HG02763 (cell line): ENCODE data around the gene KLHL18.
"Not testable (repeated sequence)": the region's sequence is repeated elsewhere in the genome, so short reads cannot be mapped to it uniquely, and the experiment has no call there.

Source experiments
- ATAC-seq: cut with Tn5 transposase; IDR thresholded peaks from one replicate; pipeline ENCODE4 v1.9.1; 2021; ENCODE audit warnings: mild to moderate bottlenecking, moderate library complexity; ENCODE audit not compliant: unreplicated experiment

The KLHL18 gene

DNA sequence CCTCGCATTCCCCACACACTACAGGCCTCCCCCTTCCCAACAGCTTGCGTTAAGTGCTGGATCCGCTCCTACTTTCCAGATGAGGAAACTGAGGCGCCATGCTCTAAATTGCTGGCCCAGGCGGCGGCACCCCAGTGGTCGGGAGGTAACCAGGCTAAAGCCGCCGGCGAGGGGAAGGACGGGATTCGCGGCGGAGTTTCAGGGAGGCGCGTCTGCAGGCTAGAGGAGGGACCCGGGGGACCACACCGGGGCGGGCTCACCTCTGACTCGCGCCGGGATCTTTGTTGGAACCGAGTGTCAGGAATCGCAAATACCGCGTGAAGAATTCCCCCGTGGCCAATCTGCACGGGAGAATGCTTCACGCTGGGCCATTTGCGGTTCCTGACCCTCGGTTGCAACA is 73.5 kb downstream of the KLHL18 start:
- ATAC-seq = no peak

DNA sequence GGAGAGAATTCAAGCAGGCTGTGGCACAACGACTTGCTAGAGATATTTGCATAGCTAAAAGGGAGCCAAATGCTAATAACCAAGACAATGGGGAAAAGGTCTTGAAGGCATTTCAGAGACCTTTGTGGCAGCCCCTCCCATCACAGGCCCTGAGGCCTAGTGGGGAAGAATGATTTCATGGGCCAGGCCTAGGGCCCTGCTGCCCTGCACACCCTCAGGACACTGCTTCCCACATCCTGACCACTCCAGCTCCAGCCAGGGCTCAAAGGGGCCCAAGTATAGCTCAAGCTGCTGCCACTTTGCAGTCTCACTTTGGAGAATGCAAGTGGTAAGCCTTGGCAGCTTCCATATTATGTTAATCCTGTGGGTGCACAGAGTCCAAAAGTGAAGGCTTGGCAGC is 76.6 kb downstream of the KLHL18 start:
- ATAC-seq = no peak

DNA sequence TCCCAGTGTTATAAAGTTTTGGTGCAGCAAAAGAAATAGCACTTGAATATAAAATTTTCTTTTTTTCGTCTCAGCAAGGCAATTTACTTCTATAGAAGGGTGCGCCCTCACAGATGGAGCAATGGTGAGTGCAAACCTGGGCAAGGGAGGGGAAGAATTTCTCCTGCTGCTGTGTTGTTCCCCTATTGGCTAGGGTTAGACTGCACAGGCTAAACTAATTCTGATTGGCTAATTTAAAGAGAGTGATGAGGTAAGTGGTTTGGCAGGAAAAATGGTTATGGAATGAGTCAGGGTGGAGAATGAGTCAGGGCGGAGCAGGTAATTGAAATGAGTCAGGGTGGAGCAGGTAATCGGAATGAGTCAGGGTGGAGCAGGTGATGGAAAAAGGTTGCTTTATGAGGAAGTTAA is 77.4 kb downstream of the KLHL18 start:
- not testable (repeated sequence) for ATAC-seq

DNA sequence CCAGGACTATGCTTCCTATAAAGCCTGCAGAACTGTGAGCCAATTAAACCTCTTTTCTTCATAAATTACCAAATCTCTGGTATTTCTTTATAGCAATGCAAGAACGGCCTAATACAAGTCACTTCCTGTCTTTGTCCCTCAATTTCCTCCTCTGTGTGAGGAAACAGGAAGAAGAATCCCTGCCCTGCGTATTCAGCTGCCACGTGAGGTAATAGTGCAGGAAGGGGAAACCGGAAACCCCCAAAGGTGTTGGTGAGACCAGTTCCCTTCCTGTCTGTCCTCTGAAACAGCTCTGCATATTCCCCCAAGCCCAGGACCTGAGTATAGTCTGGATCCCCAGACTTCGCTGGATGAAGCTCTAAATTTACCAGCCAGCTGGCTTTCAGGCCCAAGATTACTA is 80.0 kb downstream of the KLHL18 start:
- no peak for ATAC-seq

DNA sequence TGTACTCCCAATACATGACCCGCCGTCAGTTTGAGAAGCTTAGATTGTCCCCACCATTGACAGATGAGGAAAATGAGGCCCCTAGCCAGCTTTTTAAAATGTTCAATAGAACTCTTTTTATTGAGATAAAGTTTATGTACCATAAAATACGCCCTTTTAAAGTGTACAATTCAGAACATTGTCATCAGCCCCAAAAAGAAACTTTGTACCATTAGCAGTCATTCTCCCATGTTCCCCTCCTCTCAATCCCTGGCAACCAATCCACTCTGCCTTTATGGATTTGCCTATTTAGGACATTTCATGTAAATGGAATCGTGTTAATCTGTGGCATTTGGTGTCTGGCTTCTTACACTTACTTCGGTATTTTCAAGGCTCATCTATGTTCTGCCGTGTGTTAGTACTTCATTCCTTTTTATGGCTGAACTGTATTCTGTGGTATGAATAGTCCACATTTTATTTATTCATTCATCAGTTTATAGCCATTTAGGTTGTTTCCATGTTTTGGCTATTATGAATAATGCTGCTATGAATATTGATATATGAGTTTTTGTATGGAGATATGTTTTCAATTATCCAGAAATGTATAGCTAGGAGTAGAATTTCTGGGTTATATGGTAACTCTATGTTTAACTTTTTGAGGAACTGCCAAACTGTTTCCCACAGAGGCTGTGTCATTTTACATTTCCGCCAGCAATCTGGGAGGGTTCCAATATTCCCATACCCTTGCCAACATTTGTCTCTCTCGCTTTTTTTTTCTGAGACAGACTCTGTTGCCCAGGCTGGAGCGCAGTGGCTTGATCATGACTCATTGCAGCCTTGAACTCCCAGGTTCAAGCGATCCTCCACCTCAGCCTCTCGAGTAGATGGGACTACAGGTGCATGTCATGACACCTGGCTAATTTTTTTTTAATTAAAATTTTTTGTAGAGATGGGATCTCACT is 82.7 kb downstream of the KLHL18 start:
- no peak for ATAC-seq

DNA sequence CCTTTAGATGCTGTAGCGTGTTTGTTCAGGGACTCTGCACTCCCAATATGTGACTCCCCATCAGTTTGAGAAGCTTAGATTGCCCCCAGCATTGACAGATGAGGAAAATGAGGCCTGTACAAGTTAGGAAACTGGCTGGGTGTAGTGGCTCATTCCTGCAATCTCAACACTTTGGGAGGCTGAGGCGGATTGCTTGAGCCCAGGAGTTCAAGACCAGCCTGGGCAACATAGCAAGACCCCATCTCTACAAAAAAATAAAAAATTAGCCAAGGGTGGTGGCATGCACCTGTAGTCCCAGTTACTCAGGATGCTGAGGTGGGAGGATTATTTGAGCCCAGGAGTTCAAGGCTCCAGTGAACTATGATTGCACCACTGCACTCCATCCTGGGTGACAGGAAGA is 84.1 kb downstream of the KLHL18 start:
- ATAC-seq = no peak

DNA sequence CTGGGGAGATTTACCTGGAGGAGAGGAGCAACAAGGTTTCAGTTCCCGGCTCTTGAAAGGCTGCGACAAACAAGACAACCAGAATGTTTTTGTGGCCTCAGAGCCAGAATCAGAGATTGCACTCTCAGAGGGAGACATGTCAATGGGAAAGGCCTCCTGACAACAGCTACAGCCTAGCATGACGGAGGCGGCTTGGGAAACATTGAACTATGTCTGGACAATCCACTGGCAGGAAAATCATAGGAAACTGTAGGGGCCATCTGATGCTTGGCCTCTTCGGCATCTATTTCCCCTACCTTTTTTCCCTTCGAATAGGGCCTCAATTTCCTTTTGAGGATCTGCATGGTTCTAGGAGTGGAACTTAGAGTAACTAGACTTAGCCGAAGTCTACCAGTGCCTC is 84.9 kb downstream of the KLHL18 start:
- ATAC-seq = no peak

DNA sequence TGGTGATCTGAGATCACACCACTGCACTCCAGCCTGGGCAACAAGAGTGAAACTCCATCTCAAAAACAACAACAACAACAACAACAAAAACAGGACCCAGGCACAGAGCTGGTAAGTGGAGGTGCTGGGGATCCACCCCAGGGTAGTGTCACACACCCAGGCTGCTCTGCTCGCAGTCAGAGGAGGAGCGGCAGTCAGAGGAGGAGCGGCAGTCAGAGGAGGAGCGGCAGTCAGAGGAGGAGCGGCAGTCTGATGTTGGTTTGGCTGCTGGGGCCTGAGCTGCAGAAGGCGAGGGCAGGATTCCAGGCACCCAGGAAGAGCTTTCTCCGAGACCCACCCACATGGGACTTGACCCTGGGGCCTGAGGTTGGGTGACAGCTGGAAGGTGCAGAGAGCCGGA is 87.3 kb downstream of the KLHL18 start:
- not testable (repeated sequence) for ATAC-seq

DNA sequence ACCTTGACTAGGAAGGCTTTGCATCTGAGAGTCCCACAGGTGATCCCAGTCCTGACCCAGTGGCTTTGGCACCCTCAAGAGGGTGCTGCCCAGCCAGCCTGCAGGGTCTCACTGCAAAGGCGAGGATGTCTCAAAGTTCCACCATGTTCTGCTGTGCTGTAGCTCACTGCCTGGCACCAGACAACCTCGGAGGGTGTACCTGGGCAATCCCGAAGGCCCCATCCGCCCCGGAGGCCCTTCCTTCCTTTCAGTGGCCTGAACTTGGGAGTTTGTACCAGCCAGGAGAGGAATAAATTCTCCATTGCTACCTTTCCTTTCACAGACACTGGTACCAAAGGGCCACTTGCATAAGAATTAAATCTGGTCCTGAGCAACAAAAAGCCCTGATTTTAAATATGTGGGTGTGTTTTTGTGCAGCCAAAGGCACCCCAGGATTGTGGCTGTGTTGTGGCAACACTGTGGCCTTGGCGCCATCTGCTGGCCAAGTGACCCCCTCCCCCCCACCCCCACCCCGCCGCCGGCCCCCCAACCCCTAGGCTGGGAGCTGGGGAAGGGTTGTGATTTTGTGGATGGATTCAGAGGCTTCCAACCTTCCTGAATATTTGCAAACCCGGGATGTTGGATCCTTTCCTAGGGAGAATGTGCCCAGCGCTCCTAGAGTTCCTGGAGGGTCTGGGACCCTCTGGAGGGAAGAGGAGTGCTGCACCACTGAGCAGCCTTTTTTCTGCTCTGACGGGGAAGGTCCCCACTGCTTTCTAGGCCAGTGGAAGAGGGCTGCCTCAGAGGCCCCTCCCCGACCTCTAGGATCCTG is 88.3 kb downstream of the KLHL18 start:
- ATAC-seq = no peak

DNA sequence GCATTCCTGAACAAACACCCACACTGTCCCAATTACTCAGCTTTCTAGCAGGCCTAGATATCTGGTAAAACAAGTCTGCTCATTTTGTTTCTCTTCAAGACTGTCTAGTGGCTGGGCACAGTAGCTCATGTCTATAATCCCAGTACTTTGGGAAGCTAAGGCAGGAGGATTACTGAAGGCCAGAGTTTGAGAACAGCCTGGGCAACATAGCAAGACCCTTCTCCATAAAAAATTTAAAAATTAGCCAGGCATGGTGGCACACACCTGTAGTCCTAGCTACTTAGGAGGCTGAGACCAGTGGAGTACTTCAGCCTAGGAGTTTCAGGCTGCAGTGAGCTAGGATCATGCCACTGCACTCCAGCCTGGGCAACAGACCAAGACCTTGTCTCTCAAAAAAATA is 91.8 kb downstream of the KLHL18 start:
- ATAC-seq = no peak

DNA sequence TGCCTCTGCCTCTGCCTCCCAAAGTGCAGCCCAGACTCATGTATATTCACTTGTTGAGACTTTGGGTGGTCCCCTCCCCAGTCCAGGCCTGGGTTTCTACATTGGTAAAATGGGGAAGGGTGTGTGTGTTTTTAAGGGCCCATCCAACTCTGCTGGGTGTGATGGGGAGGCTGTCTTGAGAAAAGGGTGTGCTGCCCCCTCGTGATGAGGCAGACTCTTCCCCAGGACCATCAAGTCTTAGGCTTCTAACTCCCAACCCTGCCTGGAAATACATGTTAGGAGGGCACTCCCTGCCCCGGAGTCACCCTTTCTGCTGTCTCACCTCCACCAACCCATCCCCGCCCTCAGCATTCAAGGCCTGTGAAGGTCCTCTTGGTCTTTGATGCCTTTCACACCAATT is 93.6 kb downstream of the KLHL18 start:
- ATAC-seq = no peak

DNA sequence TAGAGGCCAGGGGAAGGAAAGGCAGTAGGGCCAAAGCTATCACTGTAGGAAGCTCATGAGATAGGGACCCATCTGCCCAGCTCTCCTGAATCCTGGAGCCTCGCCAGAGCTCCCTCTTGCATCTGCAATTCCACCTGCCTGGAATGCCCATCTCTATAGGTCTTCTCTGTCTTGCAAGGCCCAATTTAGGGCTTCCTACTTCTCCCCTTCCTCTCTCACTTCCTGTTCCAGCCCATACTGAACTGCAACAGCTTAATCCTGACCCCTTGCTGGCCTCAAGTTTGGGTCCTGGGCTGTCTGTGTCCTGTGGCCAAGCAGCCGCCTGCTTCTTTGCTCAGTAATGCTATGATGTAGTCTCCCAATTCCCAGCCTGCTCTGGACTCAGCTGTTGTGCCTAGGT is 94.4 kb downstream of the KLHL18 start:
- no peak for ATAC-seq

DNA sequence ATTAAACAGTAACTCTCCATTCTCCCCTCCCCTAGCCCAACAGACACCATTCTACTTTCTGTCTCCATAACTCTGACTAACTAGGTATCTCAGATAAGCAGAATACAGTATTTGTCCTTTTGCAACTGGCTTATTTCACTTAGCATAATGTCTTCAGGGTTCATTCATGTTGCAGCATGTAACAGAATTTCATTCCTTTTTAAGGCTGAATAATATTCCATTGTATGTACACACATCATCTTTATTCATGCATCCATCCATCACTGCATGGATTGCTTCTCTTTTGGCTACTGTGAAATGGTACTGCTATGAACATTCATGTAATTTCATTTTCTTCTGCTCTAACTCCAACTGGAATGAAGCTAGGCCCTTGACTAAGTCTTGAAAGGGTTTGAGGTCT is 96.1 kb downstream of the KLHL18 start:
- ATAC-seq = no peak

DNA sequence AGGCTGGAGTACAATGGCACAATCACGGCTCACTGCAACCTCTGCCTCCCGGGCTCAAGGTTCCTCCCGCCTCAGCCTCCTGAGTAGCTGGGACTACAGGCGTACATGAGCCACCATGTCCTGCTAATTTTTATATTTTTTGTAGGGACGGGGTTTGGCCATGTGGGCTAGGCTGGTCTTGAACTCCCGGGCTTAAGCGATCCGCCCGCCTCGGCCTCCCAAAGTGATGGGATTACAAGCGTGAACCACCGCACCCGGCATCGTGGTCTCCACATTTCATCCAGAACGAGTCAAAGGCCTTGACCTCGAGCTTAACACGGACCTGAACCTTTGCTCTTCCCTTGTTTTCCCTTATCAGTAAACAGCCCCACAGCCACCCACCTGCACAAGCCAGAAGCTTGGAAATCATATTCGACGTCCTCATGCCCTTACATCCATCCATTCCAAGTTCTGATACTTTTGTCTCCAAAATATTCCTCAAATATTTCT is 96.7 kb downstream of the KLHL18 start:
- ATAC-seq = no peak

DNA sequence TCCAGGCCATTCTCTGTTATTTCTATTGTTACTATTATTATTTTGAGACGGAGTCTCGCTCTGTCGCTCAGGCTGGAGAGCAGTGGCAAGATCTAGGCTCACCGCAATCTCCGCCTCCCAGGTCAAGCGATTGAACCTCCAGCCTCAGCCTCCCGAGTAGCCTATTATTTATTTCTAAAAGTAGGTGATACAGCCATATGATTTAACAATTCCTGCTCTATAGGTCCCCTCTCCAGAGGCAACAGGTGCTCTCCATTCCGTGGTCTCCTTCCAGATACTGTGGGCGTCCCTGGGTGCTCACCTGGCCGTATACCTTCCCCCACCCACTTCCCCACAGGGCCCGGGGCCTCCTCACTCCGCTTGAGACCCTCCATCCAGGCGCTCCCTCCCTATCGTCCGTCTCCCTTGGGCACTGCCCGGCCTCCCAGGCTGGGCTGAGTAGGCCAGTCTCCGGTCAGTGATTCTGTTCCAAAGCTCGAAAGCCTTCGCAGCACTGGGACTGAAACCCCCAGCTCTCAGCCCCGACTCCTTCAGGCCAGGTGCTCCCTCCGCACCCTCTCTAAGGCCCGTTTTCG is 97.4 kb downstream of the KLHL18 start:
- peak; percentile 4 for ATAC-seq

DNA sequence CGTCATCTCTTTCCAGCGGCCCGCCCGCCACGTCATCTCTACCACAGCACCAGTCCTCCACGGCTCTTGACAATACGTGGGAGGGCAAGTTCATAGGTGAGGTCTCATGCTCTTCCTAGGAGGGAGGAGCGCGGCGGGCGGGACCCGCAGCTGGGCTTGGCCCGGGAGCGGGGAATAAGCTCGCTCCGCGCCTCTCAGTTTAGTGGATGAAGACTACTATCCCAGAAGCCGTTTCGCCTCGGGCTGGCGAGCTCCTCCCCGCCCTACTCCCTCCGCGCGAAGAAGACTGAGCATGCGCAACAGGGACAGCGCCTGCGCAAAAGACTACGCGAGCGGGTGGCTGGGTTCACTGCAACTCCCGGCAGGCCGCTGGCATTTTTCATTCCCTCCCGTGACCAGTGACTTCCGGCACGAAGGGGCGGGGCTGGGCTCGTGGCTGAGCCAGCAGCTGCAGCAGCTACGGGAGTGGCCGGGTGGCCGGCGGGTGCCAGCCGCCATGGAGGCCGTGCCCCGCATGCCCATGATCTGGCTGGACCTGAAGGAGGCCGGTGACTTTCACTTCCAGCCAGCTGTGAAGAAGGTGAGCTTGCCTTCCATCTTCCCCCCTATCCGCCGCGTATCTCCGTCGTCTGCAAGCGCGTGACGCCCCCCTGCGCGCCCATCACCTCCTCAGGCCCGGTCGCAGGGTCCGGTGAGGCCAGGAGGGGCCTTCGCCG is 98.0 kb downstream of the KLHL18 start, which contains the start of gene PTPN23:
PTPN23 (plus strand) TSS at position 421 of the 716 bp plus-strand sequence; CDS start at position 497, 76 bp downstream.
- ATAC-seq = peak; percentile 82

DNA sequence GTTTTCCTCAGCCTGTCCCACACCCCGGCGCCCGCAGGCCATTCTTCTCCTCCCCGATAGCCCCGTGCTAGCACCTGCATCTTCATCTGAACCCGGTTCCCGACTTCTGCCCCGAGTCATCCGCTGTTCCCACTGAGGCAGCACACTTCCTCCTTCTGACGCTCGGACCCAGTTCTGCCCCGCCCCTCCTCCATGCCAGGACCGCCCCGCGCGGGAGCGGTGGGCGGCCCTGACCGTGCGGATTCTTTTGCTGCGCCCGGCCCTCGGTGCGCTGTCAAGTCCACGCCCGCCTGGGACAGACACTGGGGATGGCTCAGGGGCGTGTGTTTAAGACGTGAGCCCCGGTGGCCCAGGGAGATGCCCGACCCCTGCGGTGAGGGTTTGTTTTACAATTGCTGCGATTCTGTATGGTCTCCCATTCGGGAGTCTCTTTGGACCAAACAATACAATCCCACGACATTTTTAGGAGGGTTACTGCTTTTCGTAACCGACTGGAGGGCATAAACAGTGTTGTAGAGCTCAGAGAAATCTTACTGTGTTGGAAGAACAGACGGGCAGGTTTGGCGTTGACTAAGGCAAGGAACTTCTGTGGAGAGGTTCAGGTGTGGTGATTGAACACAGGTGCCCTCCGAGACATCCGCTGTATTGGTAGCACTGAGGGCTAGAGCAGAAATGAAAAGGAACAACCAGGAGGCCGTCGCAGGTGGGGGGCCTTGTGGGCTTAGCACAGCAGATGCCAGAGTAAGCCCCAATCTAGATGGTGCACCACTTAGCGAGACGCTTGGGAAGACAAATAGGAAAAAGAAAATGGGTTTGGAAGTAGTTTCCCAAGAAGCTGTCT is 98.8 kb downstream of the KLHL18 start:
- peak; percentile 55 for ATAC-seq

DNA sequence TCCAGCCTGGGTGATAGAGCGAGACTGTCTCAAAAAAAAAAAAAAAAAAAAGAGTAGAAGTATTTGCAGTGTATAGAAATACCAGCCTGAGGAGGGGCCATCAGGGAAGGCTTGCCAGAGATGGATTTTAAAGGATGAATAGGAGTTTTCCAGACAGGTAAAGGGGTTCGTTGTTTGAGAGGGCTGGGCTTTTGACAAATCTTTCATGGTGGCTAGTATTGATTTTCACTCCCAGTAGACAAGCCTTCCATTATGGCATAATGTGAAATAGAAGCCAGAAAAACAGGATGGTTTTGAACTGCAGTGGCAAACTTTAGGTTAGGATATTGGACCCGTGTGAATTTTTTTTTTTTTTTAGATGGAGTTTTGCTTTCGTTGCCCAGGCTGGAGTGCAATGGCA is 101.7 kb downstream of the KLHL18 start:
- no peak for ATAC-seq

DNA sequence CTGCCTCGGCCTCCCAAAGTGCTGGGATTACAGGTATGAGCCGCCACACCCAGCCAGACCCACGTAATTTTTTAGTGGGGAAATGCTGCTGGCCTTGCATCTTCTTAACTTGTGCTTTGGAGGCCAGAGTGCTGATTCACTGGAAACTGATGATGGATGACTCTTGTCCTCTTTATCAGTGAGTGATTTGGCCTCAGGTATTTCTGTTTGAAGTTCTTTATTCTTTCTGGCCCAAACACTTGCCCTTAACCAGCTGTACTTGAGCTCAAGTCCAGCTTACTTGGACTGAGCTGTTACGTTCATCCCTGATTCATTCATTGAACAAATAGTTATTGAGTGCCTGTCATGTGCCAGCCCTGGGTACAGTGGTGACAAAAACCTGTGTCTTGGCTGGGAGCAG is 102.3 kb downstream of the KLHL18 start:
- ATAC-seq = no peak

DNA sequence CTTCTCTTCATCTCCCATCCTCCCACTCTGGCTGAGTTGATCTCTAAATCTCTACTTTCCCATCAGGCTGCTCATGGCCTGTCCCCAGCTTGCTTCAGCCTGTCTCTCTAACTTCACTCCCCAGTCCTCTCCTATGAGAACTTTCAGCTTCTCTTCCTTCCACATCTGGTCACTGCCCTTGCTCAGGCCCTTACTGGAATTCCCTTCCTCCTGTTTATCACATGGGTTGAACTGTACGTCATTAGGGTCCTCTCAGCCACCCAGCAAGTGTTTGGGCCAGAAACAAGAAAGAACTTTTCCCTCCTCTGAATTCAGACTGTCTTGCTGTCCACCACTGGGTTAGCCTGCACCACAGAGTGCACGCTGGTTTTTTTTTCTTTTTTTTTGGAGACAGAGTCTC is 103.1 kb downstream of the KLHL18 start:
- no peak for ATAC-seq
